Measurements from ENCODE around the gene CADPS. TPM values are rescaled to one million over a fixed set of nuclear protein-coding genes. Genes with fewer than 3 reads are reported as not detected.

Gene CADPS
- total and polyA plus RNA-seq, 2 of the 4 experiments (the other 2 are of a cell fraction) = not detected

DNA sequence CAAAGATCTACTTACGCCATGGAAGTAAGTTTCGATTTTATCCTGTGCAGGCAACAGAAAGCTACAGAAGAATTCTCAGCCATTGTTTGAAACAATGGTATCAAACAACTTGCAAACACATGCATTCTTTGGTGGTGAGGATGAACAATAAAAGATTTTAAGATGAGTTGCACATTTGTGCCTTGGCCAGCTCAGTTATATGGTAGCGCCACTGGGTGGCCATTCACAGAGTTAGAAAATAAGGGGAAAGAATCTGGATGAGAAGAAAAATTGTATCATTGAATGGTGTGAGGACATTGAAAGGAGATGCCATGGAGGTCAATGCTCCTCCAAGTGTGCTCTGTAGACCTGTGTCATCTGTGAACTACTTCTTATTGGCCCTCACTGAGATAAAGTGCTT lies 11.6 kb downstream of the CADPS start:
- Histone ChIP-seq H3K4me3 (ENCODE audit: insufficient read depth, low read depth, low read length) (no peak overlapping the region), H3K4ac (ENCODE audit: low read depth, low read length) (no peak overlapping the region), H3K14ac (replicated peaks; ENCODE audit: low read depth, low read length) (no peak overlapping the region), H3K27me3 (ENCODE audit: control insufficient read depth, insufficient read depth, low read length) (no peaks in the 10 kb centered on the region), H3K36me3 (ENCODE audit: control insufficient read depth, insufficient read depth, low read length) (no peaks in the 10 kb centered on the region), H3K79me1 (ENCODE audit: low read depth in 1 of 2, low read length in 2 of 2) (no peaks in the 10 kb centered on the region), H2BK5ac (ENCODE audit: low read depth, low read length, poor library complexity, severe bottlenecking) (no peak overlapping the region), H3K9ac (ENCODE audit: low read depth, low read length) (no peak overlapping the region), H3K27ac (ENCODE audit: insufficient read depth, low read length) (no peak overlapping the region), H2AFZ (replicated peaks; ENCODE audit: low read length, poor library complexity) (no peak overlapping the region), H2BK120ac (ENCODE audit: low read depth, low read length) (no peak overlapping the region), H3K23ac (ENCODE audit: low read depth, low read length) (no peak overlapping the region), H3K4me2 (ENCODE audit: low read depth, low read length) (no peak overlapping the region), H2BK20ac (ENCODE audit: low read depth, low read length) (no peak overlapping the region), H4K8ac (ENCODE audit: low read depth in 2 of 2, low read length in 2 of 2) (no peak overlapping the region), H2AK9ac (replicated peaks; ENCODE audit: low read depth, low read length, poor library complexity) (no peak overlapping the region), H4K5ac (ENCODE audit: low read depth, low read length) (no peak overlapping the region), H4K20me1 (ENCODE audit: insufficient read depth, low read length) (no peaks in the 10 kb centered on the region), H3K56ac (ENCODE audit: extremely low read depth, insufficient read depth, low read length) (no peak overlapping the region), H2AK5ac (ENCODE audit: low read depth, low read length) (no peak overlapping the region), H3K9me1 (ENCODE audit: insufficient read depth, low read length) (no peaks in the 10 kb centered on the region), H3K4me1 (ENCODE audit: control insufficient read depth, insufficient read depth, low read length) (no peaks in the 10 kb centered on the region), H4K91ac (ENCODE audit: insufficient read depth, low read depth, low read length) (no peak overlapping the region), H3K9me3 (ENCODE audit: control insufficient read depth, insufficient read depth, low read length) (no peaks in the 10 kb centered on the region), H2BK15ac (ENCODE audit: low read depth, low read length) (no peak overlapping the region), H3K18ac (ENCODE audit: low read depth, low read length) (no peak overlapping the region)
- ATAC-seq (ENCODE audit: low read depth) (no peak), DNase-seq (no peak)
- ChIA-PET CTCF (interaction anchor here (0.6 kb wide), 1 partner anchor 9 kb away, joined by 4 read pairs; no protein-coding TSS in a partner anchor), POLR2A (ENCODE audit: unreplicated experiment) (no interaction called here)
- no TSS peak for BruUV-seq (replicated peaks)
- in situ Hi-C loops (cut with MboI; ENCODE audit: low sequenced_read_pairs) = no loop called here
- dilution Hi-C loops (cut with HindIII; ENCODE audit: low sequenced_read_pairs, unreplicated experiment) = no loop called here
- no peak for TF ChIP-seq RCOR1 (IDR thresholded peaks at IDR 0.05; ENCODE audit: insufficient replicate concordance, low read length)
- TF ChIP-seq MXI1 (IDR thresholded peaks at IDR 0.05; ENCODE audit: borderline replicate concordance, low read depth, low read length) = no peak
- 71% methylated on average over 1 of the region's 3 CpGs; no CpG with 5 or more reads in 1 of the 2 experiments for WGBS, 2 experiments (ENCODE audit: extremely low coverage in 2 of 2, insufficient read length in 1 of 2)
- intact Hi-C loops (cut with micrococcal nuclease) = no loop called here
